Measurements from ENCODE around the gene CELSR1. TPM values are rescaled to one million over a fixed set of nuclear protein-coding genes. Genes with fewer than 3 reads are reported as not detected.

Gene CELSR1
- total RNA-seq, 1 experiment from 2014 or later, result 33.2 TPM

- Mint-ChIP-seq H3K9me3 (ENCODE audit: unreplicated experiment) (no peaks in the 10 kb centered on the region), H3K27me3 (ENCODE audit: insufficient read depth, unreplicated experiment) (no peaks in the 10 kb centered on the region), H3K27ac (ENCODE audit: unreplicated experiment) (peak overlapping the region; percentile 4), H3K4me3 (ENCODE audit: unreplicated experiment) (no peak overlapping the region), H3K36me3 (ENCODE audit: insufficient read depth, unreplicated experiment) (peaks cover 73% of the 10 kb centered on the region), H3K4me1 (ENCODE audit: low read depth, unreplicated experiment) (no peaks in the 10 kb centered on the region)
- Histone ChIP-seq H3K9me3 (no peaks in the 10 kb centered on the region), H3K27me3 (replicated peaks; ENCODE audit: control insufficient read depth, insufficient read depth, low read length) (no peaks in the 10 kb centered on the region), H3K36me3 (ENCODE audit: control insufficient read depth, insufficient read depth, low read length) (no peaks in the 10 kb centered on the region; the same call in none of the 2 replicates), H3K4me1 (no peaks in the 10 kb centered on the region), H3K4me3 (ENCODE audit: low read depth, low read length) (no peak overlapping the region)
- no TSS peak for BruUV-seq (replicated peaks)
- ChIA-PET CTCF (no interaction called here), POLR2A (no interaction called here)
- intact Hi-C loops (cut with micrococcal nuclease; ENCODE audit: unreplicated experiment), result no loop called here
- no peak for TF ChIP-seq CTCF (IDR thresholded peaks at IDR 0.05; ENCODE audit: insufficient read depth in 1 of 2, low read depth in 1 of 2, low read length in 1 of 2, severe bottlenecking in 1 of 2, unreplicated experiment in 1 of 2)
- DNase-seq, result no peak
These were observed 177.3 kb downstream of the CELSR1 start for GRCh38 chr22:46360097-46360496.

- H3K36me3 Mint-ChIP-seq (ENCODE audit: insufficient read depth, unreplicated experiment), result peaks cover 81% of the 10 kb centered on the region
These were observed 178.1 kb downstream of the CELSR1 start for GRCh38 chr22:46359362-46359761.

GRCh38 chr22:46358766-46359165 is 178.7 kb downstream of the CELSR1 start:
- Histone ChIP-seq H3K27me3 (replicated peaks; ENCODE audit: control insufficient read depth, insufficient read depth, low read length) (no peaks in the 10 kb centered on the region), H3K9me3 (no peaks in the 10 kb centered on the region), H3K4me3 (ENCODE audit: low read depth, low read length) (no peak overlapping the region), H3K36me3 (ENCODE audit: control insufficient read depth, insufficient read depth, low read length) (no peaks in the 10 kb centered on the region; the same call in none of the 2 replicates), H3K4me1 (no peaks in the 10 kb centered on the region)
- Mint-ChIP-seq H3K9me3 (ENCODE audit: unreplicated experiment) (no peaks in the 10 kb centered on the region), H3K36me3 (ENCODE audit: insufficient read depth, unreplicated experiment) (peaks cover 87% of the 10 kb centered on the region), H3K27ac (ENCODE audit: unreplicated experiment) (no peak overlapping the region), H3K4me1 (ENCODE audit: low read depth, unreplicated experiment) (no peaks in the 10 kb centered on the region), H3K4me3 (ENCODE audit: unreplicated experiment) (no peak overlapping the region), H3K27me3 (ENCODE audit: insufficient read depth, unreplicated experiment) (no peaks in the 10 kb centered on the region)
- POLR2A ChIA-PET, result no interaction called here
- DNase-seq, result no peak
- BruUV-seq (replicated peaks), result no TSS peak
- TF ChIP-seq CTCF (IDR thresholded peaks at IDR 0.05; ENCODE audit: insufficient read depth in 1 of 2, low read depth in 1 of 2, low read length in 1 of 2, severe bottlenecking in 1 of 2, unreplicated experiment in 1 of 2), result no peak
- intact Hi-C loops (cut with micrococcal nuclease; ENCODE audit: unreplicated experiment), result loop anchor here (5.0 kb wide), 1 partner anchor 34 kb away; no protein-coding TSS in a partner anchor
- CTCF ChIA-PET, result no interaction called here

More at GRCh38 chr22:46359362-46359761, 178.1 kb downstream of the CELSR1 start:
- Histone ChIP-seq H3K36me3 (ENCODE audit: control insufficient read depth, insufficient read depth, low read length) (no peaks in the 10 kb centered on the region; the same call in none of the 2 replicates), H3K27me3 (replicated peaks; ENCODE audit: control insufficient read depth, insufficient read depth, low read length) (no peaks in the 10 kb centered on the region), H3K4me3 (ENCODE audit: low read depth, low read length) (no peak overlapping the region), H3K9me3 (no peaks in the 10 kb centered on the region), H3K4me1 (no peaks in the 10 kb centered on the region)
- no peaks in the 10 kb centered on the region for H3K9me3 Mint-ChIP-seq (ENCODE audit: unreplicated experiment)
- TF ChIP-seq CTCF (IDR thresholded peaks at IDR 0.05; ENCODE audit: insufficient read depth in 1 of 2, low read depth in 1 of 2, low read length in 1 of 2, severe bottlenecking in 1 of 2, unreplicated experiment in 1 of 2), result no peak
- ChIA-PET CTCF (no interaction called here), POLR2A (no interaction called here)
- H3K4me1 Mint-ChIP-seq (ENCODE audit: low read depth, unreplicated experiment), result no peaks in the 10 kb centered on the region
- no peak for DNase-seq
- BruUV-seq (replicated peaks), result no TSS peak
- H3K4me3 Mint-ChIP-seq (ENCODE audit: unreplicated experiment), result no peak overlapping the region
- no peak overlapping the region for H3K27ac Mint-ChIP-seq (ENCODE audit: unreplicated experiment)
- H3K27me3 Mint-ChIP-seq (ENCODE audit: insufficient read depth, unreplicated experiment), result no peaks in the 10 kb centered on the region
- intact Hi-C loops (cut with micrococcal nuclease; ENCODE audit: unreplicated experiment), result loop anchor here (5.0 kb wide), 1 partner anchor 33 kb away; no protein-coding TSS in a partner anchor
